NCI-H2171 treated with DMSO at 0.1 percent for 48 hours (cell line): ENCODE results near the gene TK1.

ENCODE experiments used
- DNase-seq: peaks from one replicate; lab custom pipeline; 2025; lab: John Stamatoyannopoulos, UW

The TK1 gene

GRCh38 chr17:78219396-78220150, 32.7 kb upstream of the TK1 start:
- DNase-seq, result peak; percentile 80

GRCh38 chr17:78214706-78215061, 27.8 kb upstream of the TK1 start:
- no peak for DNase-seq

- peak; percentile 89 for DNase-seq
Measured at GRCh38 chr17:78214016-78214705, 27.3 kb upstream of the TK1 start, which contains the start of gene BIRC5. BIRC5 (plus strand) TSS chr17:78214253; CDS start chr17:78214317, 64 bp downstream.

GRCh38 chr17:78211032-78211431, 24.2 kb upstream of the TK1 start:
- DNase-seq, result no peak

DNA sequence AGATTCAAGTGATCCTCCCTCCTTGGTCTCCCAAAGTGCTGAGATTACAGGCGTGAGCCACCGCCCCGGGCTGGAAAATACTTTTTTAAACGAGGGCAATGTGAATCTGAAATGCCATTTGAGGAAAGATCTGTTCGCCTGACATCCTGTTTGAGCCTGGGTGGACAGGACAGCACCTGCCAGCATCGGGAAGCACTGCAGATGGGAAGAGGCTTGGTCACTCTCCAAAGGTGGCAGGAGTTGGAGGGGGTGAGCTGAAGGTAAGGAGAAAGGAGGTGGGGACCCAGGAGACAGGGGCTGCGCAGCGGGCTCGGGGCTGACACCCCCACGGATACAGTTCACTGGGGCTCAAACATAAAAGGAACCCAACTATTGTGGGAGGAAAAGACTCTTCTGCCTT, 23.3 kb upstream of the TK1 start:
- no peak for DNase-seq

DNA sequence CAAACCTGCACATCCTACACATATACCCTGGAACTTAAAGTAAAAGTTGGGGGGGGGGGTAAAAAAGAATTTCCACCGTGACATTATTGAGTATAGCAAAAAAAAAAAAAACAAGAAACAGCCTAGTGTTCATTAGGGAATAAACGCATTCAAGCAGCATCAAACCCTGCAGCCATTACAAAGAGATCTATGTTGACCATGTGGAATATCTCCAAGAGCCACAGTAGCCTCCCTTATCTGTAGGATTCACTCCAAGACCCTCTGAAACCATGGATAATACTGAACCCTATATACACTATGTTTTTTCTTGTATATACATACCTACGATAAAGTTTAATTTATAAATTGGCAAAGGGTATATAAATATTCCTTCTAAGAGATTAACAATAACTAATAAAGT, 21.6 kb upstream of the TK1 start:
- DNase-seq, result no peak

DNA sequence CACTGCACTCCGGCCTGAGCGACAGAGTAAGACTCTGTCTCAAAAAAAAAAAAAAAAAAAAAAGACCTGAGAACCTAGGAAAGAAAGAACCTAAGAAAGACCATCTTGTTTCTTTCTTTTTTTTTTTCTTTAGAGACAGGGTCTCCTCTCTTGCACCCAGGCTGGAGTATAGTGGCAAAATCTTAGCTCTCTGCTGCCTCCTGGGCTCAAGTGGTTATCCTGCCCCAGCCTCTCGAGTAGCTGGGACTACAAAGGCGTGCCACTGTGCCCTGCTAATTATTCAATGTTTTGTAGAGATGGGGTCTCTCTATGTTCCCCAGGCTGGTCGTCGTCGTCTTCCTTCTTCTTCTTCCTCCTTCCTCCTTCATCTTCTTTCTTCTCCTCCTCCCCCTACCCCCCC, 19.4 kb upstream of the TK1 start:
- DNase-seq, result no peak

DNA sequence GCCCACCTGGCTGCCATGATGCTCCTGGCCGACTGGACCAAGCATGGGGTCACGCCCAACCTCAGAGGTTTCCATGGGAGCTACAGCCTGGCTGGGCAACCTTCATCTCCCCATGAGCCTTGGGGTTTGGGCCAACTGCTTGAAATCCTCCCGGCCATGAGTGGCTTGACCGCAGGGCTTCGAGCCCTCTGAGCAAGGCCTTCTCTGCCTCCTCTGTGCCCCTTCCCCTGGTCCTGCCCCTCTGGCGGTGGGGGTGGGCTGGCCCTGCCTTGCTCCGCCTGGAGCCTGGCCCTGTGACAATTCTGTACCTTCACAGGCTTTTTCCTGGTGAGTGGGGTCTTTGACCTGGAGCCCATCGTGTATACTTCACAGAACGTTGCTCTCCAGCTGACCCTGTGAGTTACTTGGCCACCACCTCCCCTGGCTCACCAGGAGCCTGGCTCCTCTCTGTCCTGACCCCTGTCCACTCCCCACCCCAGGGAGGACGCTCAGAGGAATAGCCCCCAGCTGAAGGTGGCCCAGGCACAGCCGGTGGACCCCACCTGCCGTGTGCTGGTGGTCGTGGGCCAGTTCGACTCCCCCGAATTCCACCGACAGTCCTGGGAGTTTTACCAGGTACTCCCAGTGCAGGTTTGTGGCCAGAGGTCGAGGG, 18.4 kb upstream of the TK1 start:
- DNase-seq, result no peak

DNA sequence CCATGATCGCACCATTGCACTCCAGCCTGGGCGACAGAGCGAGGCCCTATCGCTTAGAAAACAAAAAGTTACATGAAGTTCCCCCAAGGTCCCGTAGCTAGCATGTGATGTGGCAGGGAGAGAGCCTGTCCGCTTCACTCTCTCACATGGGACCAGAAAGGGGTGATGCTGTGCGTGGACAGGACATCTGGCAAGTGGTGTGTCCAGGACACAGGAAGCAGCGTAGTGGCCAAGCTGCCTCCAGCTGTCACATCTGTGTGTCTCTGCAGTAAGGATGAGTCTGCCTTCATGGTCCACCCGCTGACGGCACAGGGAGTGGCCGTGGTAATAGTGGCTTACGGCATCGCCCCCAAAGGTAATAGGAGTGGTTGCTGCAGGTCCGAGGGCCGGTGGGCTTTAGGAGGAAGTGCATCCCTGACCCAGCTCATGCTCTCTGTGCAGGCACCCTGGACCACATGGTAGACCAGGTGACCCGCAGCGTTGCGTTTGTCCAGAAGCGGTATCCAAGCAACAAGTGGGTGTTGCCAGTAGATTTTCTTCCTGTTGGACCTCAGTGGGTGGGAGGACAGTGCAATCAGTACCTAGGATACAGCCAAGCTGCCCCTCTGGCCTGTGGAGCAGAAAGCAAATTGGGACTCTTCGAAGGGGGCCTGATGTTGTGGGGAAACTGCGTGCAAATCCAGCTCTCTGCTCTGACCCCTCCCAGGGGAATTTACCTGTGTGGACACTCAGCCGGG, 17.7 kb upstream of the TK1 start:
- DNase-seq, result no peak

DNA sequence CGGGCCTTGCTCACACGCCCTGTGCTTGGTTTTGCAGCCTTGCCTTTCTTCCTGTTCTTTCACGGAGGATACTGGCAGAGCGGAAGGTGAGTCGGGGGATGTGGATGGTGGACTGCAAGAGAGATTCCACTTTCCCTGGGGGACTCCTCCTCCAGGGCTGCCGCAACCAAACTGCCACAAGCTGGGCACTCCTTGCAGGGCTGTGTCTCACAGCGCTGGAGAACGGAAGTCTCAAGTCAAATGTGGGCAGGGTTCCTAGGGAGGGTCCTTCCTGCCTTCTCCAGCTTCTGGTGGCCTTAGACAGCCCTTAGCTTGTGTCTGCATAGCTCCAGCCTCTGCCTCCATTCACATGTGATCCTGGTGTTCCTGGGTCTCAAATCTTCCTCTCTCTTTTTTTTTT, 15.8 kb upstream of the TK1 start:
- DNase-seq, result no peak

- no peak for DNase-seq
Measured at GRCh38 chr17:78200451-78200850, 13.6 kb upstream of the TK1 start.

DNA sequence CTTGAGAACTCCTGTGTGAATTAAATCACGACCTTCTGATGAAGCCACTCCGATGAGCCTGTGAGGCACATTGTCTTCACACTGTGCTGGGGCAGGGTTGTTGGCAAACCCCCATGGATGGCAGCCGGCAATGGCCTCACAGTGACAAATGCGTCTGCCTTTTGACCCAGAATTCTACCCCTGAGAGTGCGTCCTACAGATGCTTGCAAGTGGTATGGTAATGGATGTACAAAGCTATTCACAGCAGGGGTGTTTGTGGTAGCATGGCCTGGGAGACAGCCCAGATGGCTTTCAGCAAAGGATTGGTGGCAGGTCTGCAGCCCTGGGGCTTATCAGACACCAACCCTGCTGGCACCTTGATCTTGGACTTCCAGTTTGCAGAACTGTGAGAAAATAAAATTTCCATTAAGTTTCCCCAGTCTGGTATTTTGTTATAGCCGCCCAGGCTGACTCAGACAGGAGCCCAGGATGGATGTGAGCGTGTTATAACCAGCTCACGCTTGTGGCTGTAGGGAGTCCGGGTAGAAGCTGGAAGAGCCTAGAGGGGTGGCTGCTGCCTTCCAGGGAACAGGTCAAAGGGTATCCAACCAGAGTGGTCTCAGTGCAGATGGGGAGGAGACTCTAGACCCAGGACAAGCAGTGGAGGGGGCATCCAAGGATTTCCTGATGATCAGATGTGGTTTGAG, 10.4 kb upstream of the TK1 start:
- DNase-seq, result peak; percentile 54

GRCh38 chr17:78196716-78197115, 9.9 kb upstream of the TK1 start:
- no peak for DNase-seq

DNA sequence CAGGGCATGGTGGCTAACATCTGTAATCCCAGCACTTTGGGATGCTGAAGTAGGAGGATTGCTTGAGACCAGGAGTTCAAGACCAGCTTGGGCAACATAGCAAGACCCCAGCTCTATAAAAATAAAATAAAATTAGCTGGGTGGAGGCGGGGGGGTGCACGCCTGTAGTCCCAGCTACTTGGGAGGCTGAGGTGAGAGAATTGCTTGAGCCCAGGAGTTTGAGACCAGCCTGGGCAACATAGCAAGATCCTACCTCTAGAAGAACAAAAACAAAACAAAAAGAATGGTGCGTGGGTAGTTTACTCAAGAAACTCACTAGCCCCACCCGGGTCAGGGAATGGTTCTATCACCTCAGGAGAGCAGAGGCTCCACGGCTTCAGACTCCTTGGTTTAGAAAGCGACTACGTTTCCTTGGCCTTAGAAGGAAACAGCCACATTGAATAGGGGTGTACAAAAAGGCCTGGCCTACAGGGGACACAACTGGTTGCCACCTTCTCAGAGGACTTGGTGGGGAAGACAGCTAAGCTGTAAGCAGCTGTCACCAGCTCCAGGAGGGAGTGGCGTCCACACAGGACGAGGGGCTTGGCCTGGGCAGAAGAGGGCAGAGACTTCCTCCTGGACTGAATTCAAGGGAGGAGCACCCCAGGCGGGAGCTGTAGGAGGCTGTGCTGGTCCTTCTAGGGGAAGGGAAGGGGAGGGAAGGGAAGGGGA, 716 bp downstream of the TK1 start:
- no peak for DNase-seq

DNA sequence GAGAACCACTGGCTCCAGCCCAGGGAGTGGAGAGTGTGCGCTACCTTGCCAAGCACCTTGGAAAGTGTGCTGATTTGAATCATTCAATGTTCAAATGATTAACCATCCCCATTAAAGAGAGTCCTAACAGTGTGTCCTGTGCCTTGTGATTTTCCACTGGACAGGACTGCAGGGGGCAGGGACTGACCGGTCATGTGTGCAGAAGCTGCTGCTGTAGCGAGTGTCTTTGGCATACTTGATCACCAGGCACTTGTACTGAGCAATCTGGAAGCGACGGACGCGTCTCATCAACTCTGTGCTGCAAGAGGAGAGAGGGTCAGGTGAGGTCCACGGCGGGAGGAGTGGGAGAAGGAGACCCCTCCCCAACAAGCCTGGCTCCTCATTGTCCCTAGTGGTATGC, 2.0 kb downstream of the TK1 start:
- no peak for DNase-seq

DNA sequence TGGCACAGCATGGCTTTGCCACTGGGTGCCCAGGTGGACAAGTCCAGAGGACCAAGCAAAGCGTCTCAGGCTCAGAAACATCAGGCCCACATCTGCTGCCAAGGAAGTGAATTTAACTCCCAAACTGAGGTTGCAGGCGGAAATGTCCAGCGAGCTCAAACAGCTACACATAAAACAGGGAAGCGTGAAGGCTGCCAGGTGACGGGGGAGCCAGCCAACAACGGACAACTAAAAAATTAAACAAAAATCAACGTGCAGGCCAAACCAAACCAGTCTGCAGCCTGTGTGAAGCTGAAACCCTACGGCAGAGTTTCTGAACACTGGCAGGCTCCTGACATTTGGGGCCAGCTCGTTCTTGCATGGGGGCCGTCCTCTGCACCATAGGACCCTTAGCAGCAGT, 2.5 kb downstream of the TK1 start:
- no peak for DNase-seq

DNA sequence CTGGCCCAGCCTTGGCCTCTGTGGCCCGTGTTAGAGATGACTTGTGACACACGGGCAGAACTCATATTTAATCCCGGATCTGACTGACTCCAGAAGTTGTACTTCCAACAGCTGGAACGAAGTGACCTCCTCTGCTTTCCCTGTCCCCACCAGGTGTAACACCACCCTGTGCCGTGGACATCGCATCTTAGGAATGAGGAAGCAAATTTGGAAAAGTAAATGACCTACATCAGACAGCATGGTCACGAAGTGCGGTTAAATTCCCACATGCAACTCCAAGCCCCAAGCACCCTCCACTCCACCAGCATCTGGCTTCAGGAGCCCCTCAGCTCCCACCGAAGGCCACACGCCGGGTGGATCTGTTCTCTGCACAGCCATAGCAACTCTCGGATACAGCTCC, 2.9 kb downstream of the TK1 start:
- no peak for DNase-seq

DNA sequence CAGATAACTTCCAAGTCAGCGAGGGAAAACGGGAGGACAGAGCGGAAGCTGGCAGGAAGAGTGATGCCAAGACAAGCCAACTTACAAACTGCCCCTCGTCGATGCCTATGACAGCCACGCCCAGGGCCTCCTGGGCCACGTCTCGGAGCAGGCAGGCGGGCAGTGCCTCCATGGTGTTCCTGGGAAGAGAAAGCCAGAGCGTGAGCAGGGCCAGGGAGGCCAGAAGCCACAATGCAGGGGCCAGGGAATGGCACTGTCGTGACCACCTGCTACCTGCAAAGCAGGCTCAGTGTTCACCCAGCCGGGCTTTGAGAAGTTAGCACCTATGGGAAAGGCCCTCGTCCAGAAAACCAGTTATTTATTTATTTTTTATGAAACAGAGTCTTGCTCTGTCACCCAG, 4.3 kb downstream of the TK1 start:
- no peak for DNase-seq

DNA sequence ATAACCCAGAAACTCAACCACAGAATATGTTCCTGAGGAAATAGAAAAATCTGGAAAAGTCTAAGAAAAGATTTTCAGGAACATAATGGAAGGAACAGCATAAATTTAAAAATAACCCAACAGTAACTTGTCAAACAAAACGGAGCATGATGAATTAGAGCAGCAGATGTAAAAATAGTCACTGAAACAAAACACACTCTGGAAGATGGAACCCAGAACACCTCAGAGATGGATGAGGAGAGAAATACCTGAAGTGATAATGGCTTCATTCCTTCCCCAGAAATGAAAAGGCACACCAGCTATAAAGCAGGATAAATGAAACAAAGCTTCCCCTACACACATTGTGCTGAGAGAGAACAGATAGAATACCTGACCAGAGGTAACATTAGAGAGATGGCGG, 6.3 kb downstream of the TK1 start:
- DNase-seq, result no peak

GRCh38 chr17:78180083-78180482, 6.8 kb downstream of the TK1 start:
- DNase-seq, result no peak

DNA sequence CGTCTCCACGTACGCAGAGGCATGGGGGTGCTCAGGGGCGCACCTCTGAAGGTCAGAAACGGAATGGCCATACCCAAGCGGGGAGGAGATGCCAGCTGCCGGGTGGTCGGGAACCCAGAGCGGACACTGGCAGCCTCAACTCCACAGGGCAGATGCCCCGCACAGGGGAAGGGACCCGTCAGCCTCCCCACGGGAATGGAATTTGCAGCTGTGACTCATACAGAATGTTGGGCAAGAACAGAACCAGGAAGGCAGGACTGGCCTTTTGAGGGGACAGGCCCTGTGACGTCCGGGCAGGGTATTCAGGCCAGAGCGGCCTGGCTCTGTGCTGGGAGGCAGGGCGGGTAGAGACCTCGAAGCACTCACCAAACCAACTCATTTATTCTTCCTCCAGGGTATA, 7.5 kb downstream of the TK1 start:
- DNase-seq, result no peak
